GDM1 (cell line): ENCODE measurements around the gene PROSER2.
"Not testable (repeated sequence)": the region's sequence is repeated elsewhere in the genome, so short reads cannot be mapped to it uniquely, and the experiment has no call there.

Source experiments
- DNase-seq: peaks from one replicate; lab custom pipeline; 2025; lab: John Stamatoyannopoulos, UW

PROSER2 gene

GRCh38 chr10:11886138-11886474 lies 63.0 kb downstream of the PROSER2 start:
- no peak for DNase-seq

GRCh38 chr10:11886851-11887250 lies 63.7 kb downstream of the PROSER2 start:
- no peak for DNase-seq

GRCh38 chr10:11887381-11888227 lies 64.4 kb downstream of the PROSER2 start:
- DNase-seq: no peak

- DNase-seq: not testable (repeated sequence)
These were observed 66.1 kb downstream of the PROSER2 start for GRCh38 chr10:11889263-11889662.

- no peak for DNase-seq
These were observed 68.8 kb downstream of the PROSER2 start for GRCh38 chr10:11891776-11892486.

- no peak for DNase-seq
These were observed 70.7 kb downstream of the PROSER2 start for GRCh38 chr10:11893749-11894278.

GRCh38 chr10:11894381-11895107 lies 71.4 kb downstream of the PROSER2 start:
- no peak for DNase-seq

GRCh38 chr10:11895108-11895466 lies 71.9 kb downstream of the PROSER2 start:
- no peak for DNase-seq

- DNase-seq: no peak
These were observed 72.4 kb downstream of the PROSER2 start for GRCh38 chr10:11895598-11895997.

- no peak for DNase-seq
These were observed 73.5 kb downstream of the PROSER2 start for GRCh38 chr10:11896549-11897200.

- DNase-seq: no peak
These were observed 74.8 kb downstream of the PROSER2 start for GRCh38 chr10:11898033-11898371.

GRCh38 chr10:11898372-11899066 lies 75.4 kb downstream of the PROSER2 start:
- DNase-seq: no peak

GRCh38 chr10:11899067-11899876 lies 76.1 kb downstream of the PROSER2 start:
- no peak for DNase-seq

- DNase-seq: no peak
These were observed 77.8 kb downstream of the PROSER2 start for GRCh38 chr10:11901036-11901301.

GRCh38 chr10:11901454-11901832 lies 78.3 kb downstream of the PROSER2 start:
- DNase-seq: no peak

- peak; percentile 16 for DNase-seq
These were observed 78.8 kb downstream of the PROSER2 start for GRCh38 chr10:11901833-11902475.

- no peak for DNase-seq
These were observed 79.5 kb downstream of the PROSER2 start for GRCh38 chr10:11902646-11903045.

GRCh38 chr10:11906714-11907113 lies 83.6 kb downstream of the PROSER2 start:
- no peak for DNase-seq

- no peak for DNase-seq
These were observed 84.8 kb downstream of the PROSER2 start for GRCh38 chr10:11907914-11908313.

GRCh38 chr10:11908536-11908935 lies 85.4 kb downstream of the PROSER2 start:
- DNase-seq: no peak

- DNase-seq: no peak
These were observed 85.8 kb downstream of the PROSER2 start for GRCh38 chr10:11908991-11909390.
